ENCODE data around the gene SCP2D1. TPM values are rescaled to one million over a fixed set of nuclear protein-coding genes. Genes with fewer than 3 reads are reported as not detected.

The SCP2D1 gene
- total RNA-seq, 1 experiment from 2014 or later: not detected

GRCh38 chr20:18775633-18776032, 38.0 kb upstream of the SCP2D1 start:
- ChIA-PET POLR2A (no interaction called here), CTCF (interaction anchor here (0.7 to 0.9 kb wide), 2 partner anchors 70 to 143 kb away, joined by 3 to 4 read pairs; no protein-coding TSS in a partner anchor)
- no peak overlapping the region for H3K4me3 Mint-ChIP-seq (ENCODE audit: unreplicated experiment)
- no TSS peak for BruUV-seq (replicated peaks)
- H3K36me3 Mint-ChIP-seq (ENCODE audit: insufficient read depth, unreplicated experiment): no peaks in the 10 kb centered on the region
- no peaks in the 10 kb centered on the region for H3K27me3 Mint-ChIP-seq (ENCODE audit: insufficient read depth, unreplicated experiment)
- DNase-seq (ENCODE audit: unreplicated experiment): no peak
- no peak for TF ChIP-seq CTCF (IDR thresholded peaks at IDR 0.05; ENCODE audit: unreplicated experiment)
- H3K9me3 Mint-ChIP-seq (ENCODE audit: unreplicated experiment): no peaks in the 10 kb centered on the region
- no peaks in the 10 kb centered on the region for H3K4me1 Mint-ChIP-seq (ENCODE audit: insufficient read depth, unreplicated experiment)
- H3K27ac Mint-ChIP-seq (ENCODE audit: low read depth, unreplicated experiment): no peak overlapping the region
- intact Hi-C loops (cut with micrococcal nuclease): no loop called here

- H3K27ac Mint-ChIP-seq (ENCODE audit: low read depth, unreplicated experiment): no peak overlapping the region
- no peak for DNase-seq (ENCODE audit: unreplicated experiment)
- BruUV-seq (replicated peaks): no TSS peak
- no peaks in the 10 kb centered on the region for H3K9me3 Mint-ChIP-seq (ENCODE audit: unreplicated experiment)
- H3K4me3 Mint-ChIP-seq (ENCODE audit: unreplicated experiment): no peak overlapping the region
- POLR2A ChIA-PET: no interaction called here
- TF ChIP-seq CTCF (IDR thresholded peaks at IDR 0.05; ENCODE audit: unreplicated experiment): no peak
- no peaks in the 10 kb centered on the region for H3K27me3 Mint-ChIP-seq (ENCODE audit: insufficient read depth, unreplicated experiment)
- no peaks in the 10 kb centered on the region for H3K4me1 Mint-ChIP-seq (ENCODE audit: insufficient read depth, unreplicated experiment)
- CTCF ChIA-PET: interaction anchor here (0.6 to 1.7 kb wide), 3 partner anchors 12 to 1301 kb away, joined by 3 to 4 read pairs (median 3); no protein-coding TSS in a partner anchor
- intact Hi-C loops (cut with micrococcal nuclease): no loop called here
- no peaks in the 10 kb centered on the region for H3K36me3 Mint-ChIP-seq (ENCODE audit: insufficient read depth, unreplicated experiment)
These were observed 34.7 kb upstream of the SCP2D1 start for GRCh38 chr20:18778690-18779392.

GRCh38 chr20:18780385-18781130, 33.0 kb upstream of the SCP2D1 start:
- H3K27me3 Mint-ChIP-seq (ENCODE audit: insufficient read depth, unreplicated experiment): no peaks in the 10 kb centered on the region
- POLR2A ChIA-PET: no interaction called here
- no TSS peak for BruUV-seq (replicated peaks)
- H3K9me3 Mint-ChIP-seq (ENCODE audit: unreplicated experiment): no peaks in the 10 kb centered on the region
- TF ChIP-seq CTCF (IDR thresholded peaks at IDR 0.05; ENCODE audit: unreplicated experiment): no peak
- DNase-seq (ENCODE audit: unreplicated experiment): no peak
- CTCF ChIA-PET: interaction anchor here (0.6 to 0.9 kb wide), 3 partner anchors 15 to 558 kb away, joined by 3 read pairs; no protein-coding TSS in a partner anchor
- H3K4me1 Mint-ChIP-seq (ENCODE audit: insufficient read depth, unreplicated experiment): no peaks in the 10 kb centered on the region
- H3K36me3 Mint-ChIP-seq (ENCODE audit: insufficient read depth, unreplicated experiment): no peaks in the 10 kb centered on the region
- no peak overlapping the region for H3K27ac Mint-ChIP-seq (ENCODE audit: low read depth, unreplicated experiment)
- H3K4me3 Mint-ChIP-seq (ENCODE audit: unreplicated experiment): no peak overlapping the region
- intact Hi-C loops (cut with micrococcal nuclease): no loop called here

- no peaks in the 10 kb centered on the region for H3K36me3 Mint-ChIP-seq (ENCODE audit: insufficient read depth, unreplicated experiment)
- H3K27ac Mint-ChIP-seq (ENCODE audit: low read depth, unreplicated experiment): no peak overlapping the region
- TF ChIP-seq CTCF (IDR thresholded peaks at IDR 0.05; ENCODE audit: unreplicated experiment): no peak
- ChIA-PET POLR2A (no interaction called here), CTCF (interaction anchor here (0.5 to 0.9 kb wide), 2 partner anchors 16 to 427 kb away, joined by 3 read pairs; no protein-coding TSS in a partner anchor)
- intact Hi-C loops (cut with micrococcal nuclease): no loop called here
- H3K4me1 Mint-ChIP-seq (ENCODE audit: insufficient read depth, unreplicated experiment): no peaks in the 10 kb centered on the region
- H3K27me3 Mint-ChIP-seq (ENCODE audit: insufficient read depth, unreplicated experiment): no peaks in the 10 kb centered on the region
- no TSS peak for BruUV-seq (replicated peaks)
- H3K4me3 Mint-ChIP-seq (ENCODE audit: unreplicated experiment): no peak overlapping the region
- DNase-seq (ENCODE audit: unreplicated experiment): no peak
- H3K9me3 Mint-ChIP-seq (ENCODE audit: unreplicated experiment): no peaks in the 10 kb centered on the region
These were observed 32.1 kb upstream of the SCP2D1 start for GRCh38 chr20:18781509-18781908.

Measured in MCF 10A (cell line).